H9 (cell line): ENCODE data around the gene MAP3K5. TPM values are rescaled to one million over a fixed set of nuclear protein-coding genes. Genes with fewer than 3 reads are reported as not detected.

Experiments used
- DNase-seq: peaks from one replicate; pipeline ENCODE4 v3.0.0-alpha.2; 2017
- H2AFZ ChIP-seq: one replicate; pipeline ENCODE4 v1.6.1; 2013; ENCODE audit warnings: mild to moderate bottlenecking, low read length, control low read depth, moderate library complexity
- H2AK5ac ChIP-seq: 2 replicates; pipeline ENCODE4 v1.6.1; 2013; ENCODE audit warnings: low read length, control low read depth, mixed read lengths; ENCODE audit not compliant: insufficient read length
- H2BK120ac ChIP-seq: one replicate; pipeline ENCODE4 v1.6.1; 2013; ENCODE audit warnings: low read depth, mild to moderate bottlenecking, low read length, control low read depth, inconsistent platforms; ENCODE audit not compliant: poor library complexity, severe bottlenecking
- H2BK12ac ChIP-seq: 2 replicates; pipeline ENCODE4 v1.6.1; 2013; ENCODE audit warnings: low read length, control low read depth, mixed read lengths, low read depth; ENCODE audit not compliant: insufficient read length
- H2BK15ac ChIP-seq: 2 replicates; pipeline ENCODE4 v1.6.1; 2013; ENCODE audit warnings: low read depth, low read length, control low read depth
- H2BK20ac ChIP-seq: one replicate; pipeline ENCODE4 v1.6.1; 2013; ENCODE audit warnings: low read depth, mild to moderate bottlenecking, low read length, control low read depth, inconsistent platforms; ENCODE audit not compliant: poor library complexity, severe bottlenecking
- H2BK5ac ChIP-seq: 2 replicates; pipeline ENCODE4 v1.6.1; 2013; ENCODE audit warnings: low read length, control low read depth, mixed read lengths; ENCODE audit not compliant: insufficient read length
- H3K14ac ChIP-seq: 2 replicates; pipeline ENCODE4 v1.6.1; 2013; ENCODE audit warnings: low read length, control low read depth; ENCODE audit not compliant: insufficient read depth
- H3K18ac ChIP-seq: 2 replicates; pipeline ENCODE4 v1.6.1; 2013; ENCODE audit warnings: low read depth, mild to moderate bottlenecking, mixed read lengths, low read length, control low read depth; ENCODE audit not compliant: insufficient read length
- H3K23ac ChIP-seq: 2 replicates; pipeline ENCODE4 v1.6.1; 2013; ENCODE audit warnings: low read length, control low read depth, mixed read lengths, low read depth; ENCODE audit not compliant: insufficient read length
- H3K23me2 ChIP-seq: 2 replicates; pipeline ENCODE4 v1.6.1; 2013; ENCODE audit warnings: low read depth, mild to moderate bottlenecking, mixed read lengths, low read length, control low read depth; ENCODE audit not compliant: insufficient read length, poor library complexity, severe bottlenecking
- H3K27ac ChIP-seq: 2 replicates; pipeline ENCODE4 v1.5.1; 2013; ENCODE audit warnings: low read length, control low read depth, mixed read lengths, low read depth; ENCODE audit not compliant: insufficient read length
- H3K27me3 ChIP-seq: 2 replicates; pipeline ENCODE4 v1.6.1; 2013; ENCODE audit warnings: low read length, control low read depth, inconsistent platforms; ENCODE audit not compliant: insufficient read depth
- H3K4ac ChIP-seq: 2 replicates; pipeline ENCODE4 v1.6.1; 2013; ENCODE audit warnings: low read depth, mild to moderate bottlenecking, control low read depth, inconsistent platforms, low read length, moderate library complexity
- H3K4me1 ChIP-seq: 2 replicates; pipeline ENCODE4 v1.6.1; 2013; ENCODE audit warnings: low read length, control low read depth, inconsistent platforms; ENCODE audit not compliant: insufficient read depth
- H3K4me2 ChIP-seq: 2 replicates; pipeline ENCODE4 v1.6.1; 2013; ENCODE audit warnings: low read length, control low read depth, mixed read lengths; ENCODE audit not compliant: insufficient read length, insufficient read depth
- H3K56ac ChIP-seq: 2 replicates; pipeline ENCODE4 v1.6.1; 2013; ENCODE audit warnings: low read depth, mild to moderate bottlenecking, mixed read lengths, low read length, control low read depth; ENCODE audit not compliant: insufficient read length
- H3K79me1 ChIP-seq: 2 replicates; pipeline ENCODE4 v1.6.1; 2013; ENCODE audit warnings: low read depth, mild to moderate bottlenecking, moderate library complexity, low read length, control low read depth, inconsistent platforms; ENCODE audit not compliant: insufficient read depth, poor library complexity, severe bottlenecking
- H3K79me2 ChIP-seq: 2 replicates; pipeline ENCODE4 v1.6.1; 2013; ENCODE audit warnings: low read length, control low read depth, inconsistent platforms; ENCODE audit not compliant: insufficient read depth
- H3K9ac ChIP-seq: 2 replicates; pipeline ENCODE4 v1.6.1; 2013; ENCODE audit warnings: low read length, control low read depth, mixed read lengths; ENCODE audit not compliant: insufficient read length; ENCODE audit errors: extremely low read depth
- H3K9me3 ChIP-seq: one replicate; pipeline ENCODE4 v1.6.1; 2013; ENCODE audit warnings: low read depth, low read length, inconsistent platforms; ENCODE audit not compliant: control insufficient read depth
- H3T11ph ChIP-seq: one replicate; pipeline ENCODE4 v1.6.1; 2013; ENCODE audit warnings: mild to moderate bottlenecking, low read length, control low read depth, inconsistent platforms
- H4K20me1 ChIP-seq: one replicate; pipeline ENCODE4 v1.6.1; 2013; ENCODE audit not compliant: control insufficient read depth, insufficient read length, insufficient read depth
- H4K5ac ChIP-seq: 2 replicates; pipeline ENCODE4 v1.6.1; 2013; ENCODE audit warnings: low read depth, mild to moderate bottlenecking, mixed read lengths, low read length, control low read depth; ENCODE audit not compliant: insufficient read length
- H4K8ac ChIP-seq: replicated peaks from 2 replicates; pipeline ENCODE4 v1.6.1; 2013; ENCODE audit warnings: low read length, control low read depth, mixed read lengths, low read depth; ENCODE audit not compliant: insufficient read length
- H4K91ac ChIP-seq: 2 replicates; pipeline ENCODE4 v1.6.1; 2013; ENCODE audit warnings: low read depth, mild to moderate bottlenecking, moderate library complexity, mixed read lengths, low read length, control low read depth; ENCODE audit not compliant: insufficient read length
- H3K27ac Mint-ChIP-seq, 3 experiments: 2 replicates in 2 of 3; 3 replicates in 1 of 3; pipeline ENCODE4 v1.8.0; 2020 to 2021; ENCODE audit warnings: mixed read lengths in 3 of 3, mild to moderate bottlenecking in 1 of 3, moderate library complexity in 1 of 3
- H3K27me3 Mint-ChIP-seq: 2 replicates; pipeline ENCODE4 v1.8.0; 2021; ENCODE audit warnings: low read depth, mild to moderate bottlenecking, moderate library complexity, mixed read lengths
- H3K36me3 Mint-ChIP-seq, 3 experiments: 2 replicates in 2 of 3; 3 replicates in 1 of 3; pipeline ENCODE4 v1.8.0; 2020 to 2021; ENCODE audit warnings: low read depth in 3 of 3, mixed read lengths in 3 of 3; ENCODE audit not compliant: insufficient read depth in 1 of 3
- H3K4me1 Mint-ChIP-seq, 2 experiments: 2 replicates each; pipeline ENCODE4 v1.8.0; 2020; ENCODE audit warnings: mixed read lengths in 2 of 2
- H3K4me3 Mint-ChIP-seq, 2 experiments: 2 replicates in 1 of 2; 3 replicates in 1 of 2; pipeline ENCODE4 v1.8.0; 2020 to 2021; ENCODE audit warnings: mild to moderate bottlenecking in 2 of 2, mixed read lengths in 2 of 2, moderate library complexity in 1 of 2
- H3K9me3 Mint-ChIP-seq, 2 experiments: 2 replicates in 1 of 2; 3 replicates in 1 of 2; pipeline ENCODE4 v1.8.0; 2020; ENCODE audit warnings: mild to moderate bottlenecking in 2 of 2, mixed read lengths in 2 of 2, moderate library complexity in 1 of 2
- WGBS: extraction: QIAGEN DNeasy Blood & Tissue Kit; methylation state at CpG from one replicate; pipeline ENCODE4 v1.1.7; 2013; ENCODE audit warnings: missing lambda C conversion rate, low lambda C conversion rate, mixed read lengths; ENCODE audit not compliant: insufficient read length; ENCODE audit errors: extremely low coverage; 5-methylcytosine and 5-hydroxymethylcytosine counted together
- total RNA-seq: library from RNA; stranded (reverse); gene quantifications from 2 replicates; pipeline ENCODE4 v1.2.1, GENCODE V29; 2021
- TF ChIP-seq, protein P1 (sequence below): fragments of 200-600 bp; sonication (generic); conservative IDR thresholded peaks from 3 replicates; pipeline ENCODE4 v1.8.0; 2021; ENCODE audit warnings: antibody characterized with exemption, mild to moderate bottlenecking

The MAP3K5 gene
- total RNA-seq, 1 experiment from 2014 or later: 1.6 TPM

DNA sequence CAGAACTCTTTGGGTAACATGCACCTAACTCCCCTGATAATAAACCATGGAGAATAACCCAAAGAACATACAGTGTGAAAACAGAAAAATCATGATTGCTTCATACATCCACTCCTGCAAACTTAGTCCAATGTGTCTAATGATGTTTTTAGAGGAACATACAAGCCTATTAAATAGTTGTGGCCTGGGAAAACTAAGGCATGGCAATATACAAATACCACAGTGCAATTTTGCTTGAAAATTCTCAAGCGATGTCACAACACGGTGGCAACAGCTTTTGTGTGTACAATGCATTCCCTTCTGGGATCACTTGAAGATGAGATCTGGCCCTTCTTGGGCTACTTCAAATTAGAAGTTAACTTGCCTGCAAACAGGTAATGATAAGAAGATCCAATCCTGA is 16.7 kb downstream of the MAP3K5 start:
- H3K23ac ChIP-seq: no peak overlapping the region
- H3K27me3 ChIP-seq: no peaks in the 10 kb centered on the region
- H3K27me3 Mint-ChIP-seq: no peaks in the 10 kb centered on the region; the same call in 1 of the 2 replicates
- H3K4ac ChIP-seq: no peak overlapping the region
- no CpG with 5 or more reads among the region's 2 CpGs for WGBS
- H4K5ac ChIP-seq: no peak overlapping the region
- H3K9me3 ChIP-seq: no peaks in the 10 kb centered on the region
- no peaks in the 10 kb centered on the region for H4K20me1 ChIP-seq
- H3K27ac Mint-ChIP-seq: no peak overlapping the region
- DNase-seq: no peak
- no peak overlapping the region for H2BK15ac ChIP-seq
- H2AK5ac ChIP-seq: no peak overlapping the region
- H2BK5ac ChIP-seq: no peak overlapping the region
- no peak overlapping the region for H3T11ph ChIP-seq
- H3K14ac ChIP-seq: no peak overlapping the region
- no peaks in the 10 kb centered on the region; a peak in 1 of 7 replicates for H3K36me3 Mint-ChIP-seq
- no peaks in the 10 kb centered on the region for H3K23me2 ChIP-seq
- H3K79me2 ChIP-seq: no peaks in the 10 kb centered on the region
- H4K8ac ChIP-seq: no peak overlapping the region
- peaks cover 12 to 13% of the 10 kb centered on the region in 2 experiments for H3K4me1 Mint-ChIP-seq
- H3K27ac ChIP-seq: no peak overlapping the region
- no peak overlapping the region for H3K4me3 Mint-ChIP-seq
- H2BK120ac ChIP-seq: no peak overlapping the region
- no peak overlapping the region for H2BK12ac ChIP-seq
- no peaks in the 10 kb centered on the region for H3K4me1 ChIP-seq
- TF ChIP-seq, protein P1, sequence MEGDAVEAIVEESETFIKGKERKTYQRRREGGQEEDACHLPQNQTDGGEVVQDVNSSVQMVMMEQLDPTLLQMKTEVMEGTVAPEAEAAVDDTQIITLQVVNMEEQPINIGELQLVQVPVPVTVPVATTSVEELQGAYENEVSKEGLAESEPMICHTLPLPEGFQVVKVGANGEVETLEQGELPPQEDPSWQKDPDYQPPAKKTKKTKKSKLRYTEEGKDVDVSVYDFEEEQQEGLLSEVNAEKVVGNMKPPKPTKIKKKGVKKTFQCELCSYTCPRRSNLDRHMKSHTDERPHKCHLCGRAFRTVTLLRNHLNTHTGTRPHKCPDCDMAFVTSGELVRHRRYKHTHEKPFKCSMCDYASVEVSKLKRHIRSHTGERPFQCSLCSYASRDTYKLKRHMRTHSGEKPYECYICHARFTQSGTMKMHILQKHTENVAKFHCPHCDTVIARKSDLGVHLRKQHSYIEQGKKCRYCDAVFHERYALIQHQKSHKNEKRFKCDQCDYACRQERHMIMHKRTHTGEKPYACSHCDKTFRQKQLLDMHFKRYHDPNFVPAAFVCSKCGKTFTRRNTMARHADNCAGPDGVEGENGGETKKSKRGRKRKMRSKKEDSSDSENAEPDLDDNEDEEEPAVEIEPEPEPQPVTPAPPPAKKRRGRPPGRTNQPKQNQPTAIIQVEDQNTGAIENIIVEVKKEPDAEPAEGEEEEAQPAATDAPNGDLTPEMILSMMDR: no peak
- no peak overlapping the region for H3K18ac ChIP-seq
- no peak overlapping the region for H3K4me2 ChIP-seq
- H3K9me3 Mint-ChIP-seq: no peaks in the 10 kb centered on the region
- H2BK20ac ChIP-seq: no peak overlapping the region
- H3K9ac ChIP-seq: no peak overlapping the region
- no peaks in the 10 kb centered on the region for H3K79me1 ChIP-seq
- H4K91ac ChIP-seq: no peak overlapping the region
- H2AFZ ChIP-seq: no peak overlapping the region
- H3K56ac ChIP-seq: no peak overlapping the region
